HFF-Myc (cell line): ENCODE measurements around the gene ATP6V1B1.

Source experiments
- DNase-seq: peaks from one replicate; pipeline ENCODE4 v3.0.0-alpha.2; 2011; ENCODE audit warnings: low read depth; ENCODE audit errors: extremely low read depth
- H3K4me3 ChIP-seq: replicated peaks from 2 replicates; pipeline ENCODE4 v1.5.1; 2011; ENCODE audit warnings: low read depth, mild to moderate bottlenecking, control low read depth, low read length
- CTCF ChIP-seq: IDR thresholded peaks from 2 replicates; pipeline ENCODE4 v1.5.1; 2012; ENCODE audit warnings: mild to moderate bottlenecking, low read depth, low read length, control low read depth; ENCODE audit errors: missing control alignments

The ATP6V1B1 gene

GRCh38 chr2:70918016-70918415 lies 17.7 kb upstream of the ATP6V1B1 start:
- no peak for TF ChIP-seq CTCF
- no peak overlapping the region for H3K4me3 ChIP-seq
- DNase-seq, result no peak

- TF ChIP-seq CTCF, result peak; percentile 93
- peak; percentile 58 for DNase-seq
- no peak overlapping the region for H3K4me3 ChIP-seq
Measured at GRCh38 chr2:70919672-70920366, 15.9 kb upstream of the ATP6V1B1 start.

- no peak overlapping the region for H3K4me3 ChIP-seq
- DNase-seq, result no peak
- TF ChIP-seq CTCF, result no peak
Measured at GRCh38 chr2:70920367-70920715, 15.4 kb upstream of the ATP6V1B1 start.

GRCh38 chr2:70921031-70921430 lies 14.7 kb upstream of the ATP6V1B1 start:
- TF ChIP-seq CTCF, result no peak
- no peak for DNase-seq

GRCh38 chr2:70921839-70922234 lies 13.9 kb upstream of the ATP6V1B1 start:
- H3K4me3 ChIP-seq, result no peak overlapping the region
- no peak for DNase-seq
- TF ChIP-seq CTCF, result no peak

More at GRCh38 chr2:70921031-70921430, 14.7 kb upstream of the ATP6V1B1 start:
- no peak overlapping the region for H3K4me3 ChIP-seq

GRCh38 chr2:70922235-70923234 lies 13.2 kb upstream of the ATP6V1B1 start:
- DNase-seq, result no peak
- no peak for TF ChIP-seq CTCF
- no peak overlapping the region for H3K4me3 ChIP-seq
